Measurements from ENCODE around the gene PDK4. TPM values are rescaled to one million over a fixed set of nuclear protein-coding genes. Genes with fewer than 3 reads are reported as not detected.

The PDK4 gene
- total and polyA plus RNA-seq, 2 of the 13 experiments (the other 11 are each of a cell fraction or from before 2014, with no cell fraction given) = 0.04 TPM; not detected in 1

DNA sequence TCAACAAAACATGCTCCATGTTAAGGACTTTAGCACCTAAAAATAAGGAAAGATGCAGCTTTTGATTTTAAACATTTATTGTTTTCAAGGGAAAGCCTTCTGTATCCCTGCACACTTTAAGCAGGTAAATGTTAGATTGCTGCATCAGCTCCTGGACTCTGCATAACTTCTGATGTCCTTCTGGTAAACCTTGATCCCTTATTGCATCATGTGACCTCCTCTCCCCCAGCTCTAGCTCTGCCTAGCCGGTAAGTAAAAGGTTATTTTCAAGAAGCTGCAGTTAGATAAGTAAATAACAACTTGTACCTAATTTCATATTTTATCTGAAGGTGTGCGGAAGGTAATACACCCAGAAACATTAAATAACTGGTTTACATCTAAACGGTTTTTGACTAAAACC, 37.5 kb downstream of the PDK4 start:
- H3K27ac ChIP-seq (ENCODE audit: extremely low read length, insufficient read depth, low read length) = no peak overlapping the region
- H3K79me2 ChIP-seq (ENCODE audit: insufficient read depth, low read length) = no peaks in the 10 kb centered on the region
- H3K4me1 ChIP-seq (ENCODE audit: insufficient read depth, low read length) = no peaks in the 10 kb centered on the region
- no peak overlapping the region for H3K4me2 ChIP-seq (ENCODE audit: low read depth, low read length)
- H2AFZ ChIP-seq (ENCODE audit: low read length) = no peak overlapping the region
- in situ Hi-C loops (cut with HindIII; ENCODE audit: extremely low pct_ligation_motif_present, low pct_unique_long_range_greater_than_20kb) (no loop called here), intact Hi-C loops (cut with micrococcal nuclease; ENCODE audit: unreplicated experiment) (no loop called here)
- no peak for FAIRE-seq
- H3K4me3 ChIP-seq (replicated peaks in 1 of 3; ENCODE audit: insufficient read depth in 1 of 3, low read depth in 2 of 3, low read length in 3 of 3) = no peak overlapping the region
- peaks cover 0 to 4% of the 10 kb centered on the region in 2 experiments; a peak in 2 of 5 replicates for H3K27me3 ChIP-seq (ENCODE audit: control insufficient read depth in 1 of 2, insufficient read depth in 2 of 2, low read length in 2 of 2)
- CTCF ChIA-PET (ENCODE audit: low intra/inter-chr PET ratio, low total read pairs) = no interaction called here
- no peaks in the 10 kb centered on the region for H3K9me3 ChIP-seq (ENCODE audit: low read length)
- H4K20me1 ChIP-seq (ENCODE audit: insufficient read depth, low read length) = no peaks in the 10 kb centered on the region
- no TSS peak for BruUV-seq (replicated peaks)
- no peak for TF ChIP-seq JARID2 (CRISPR knock-in tag; IDR thresholded peaks at IDR 0.05; ENCODE audit: insufficient replicate concordance)
- TF ChIP-seq, protein P1, sequence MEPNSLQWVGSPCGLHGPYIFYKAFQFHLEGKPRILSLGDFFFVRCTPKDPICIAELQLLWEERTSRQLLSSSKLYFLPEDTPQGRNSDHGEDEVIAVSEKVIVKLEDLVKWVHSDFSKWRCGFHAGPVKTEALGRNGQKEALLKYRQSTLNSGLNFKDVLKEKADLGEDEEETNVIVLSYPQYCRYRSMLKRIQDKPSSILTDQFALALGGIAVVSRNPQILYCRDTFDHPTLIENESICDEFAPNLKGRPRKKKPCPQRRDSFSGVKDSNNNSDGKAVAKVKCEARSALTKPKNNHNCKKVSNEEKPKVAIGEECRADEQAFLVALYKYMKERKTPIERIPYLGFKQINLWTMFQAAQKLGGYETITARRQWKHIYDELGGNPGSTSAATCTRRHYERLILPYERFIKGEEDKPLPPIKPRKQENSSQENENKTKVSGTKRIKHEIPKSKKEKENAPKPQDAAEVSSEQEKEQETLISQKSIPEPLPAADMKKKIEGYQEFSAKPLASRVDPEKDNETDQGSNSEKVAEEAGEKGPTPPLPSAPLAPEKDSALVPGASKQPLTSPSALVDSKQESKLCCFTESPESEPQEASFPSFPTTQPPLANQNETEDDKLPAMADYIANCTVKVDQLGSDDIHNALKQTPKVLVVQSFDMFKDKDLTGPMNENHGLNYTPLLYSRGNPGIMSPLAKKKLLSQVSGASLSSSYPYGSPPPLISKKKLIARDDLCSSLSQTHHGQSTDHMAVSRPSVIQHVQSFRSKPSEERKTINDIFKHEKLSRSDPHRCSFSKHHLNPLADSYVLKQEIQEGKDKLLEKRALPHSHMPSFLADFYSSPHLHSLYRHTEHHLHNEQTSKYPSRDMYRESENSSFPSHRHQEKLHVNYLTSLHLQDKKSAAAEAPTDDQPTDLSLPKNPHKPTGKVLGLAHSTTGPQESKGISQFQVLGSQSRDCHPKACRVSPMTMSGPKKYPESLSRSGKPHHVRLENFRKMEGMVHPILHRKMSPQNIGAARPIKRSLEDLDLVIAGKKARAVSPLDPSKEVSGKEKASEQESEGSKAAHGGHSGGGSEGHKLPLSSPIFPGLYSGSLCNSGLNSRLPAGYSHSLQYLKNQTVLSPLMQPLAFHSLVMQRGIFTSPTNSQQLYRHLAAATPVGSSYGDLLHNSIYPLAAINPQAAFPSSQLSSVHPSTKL (CRISPR knock-in tag; IDR thresholded peaks at IDR 0.05) = 0 out of 2 replicates have a peak, but pooled peaks have one; percentile 17
- TF ChIP-seq, protein P2, sequence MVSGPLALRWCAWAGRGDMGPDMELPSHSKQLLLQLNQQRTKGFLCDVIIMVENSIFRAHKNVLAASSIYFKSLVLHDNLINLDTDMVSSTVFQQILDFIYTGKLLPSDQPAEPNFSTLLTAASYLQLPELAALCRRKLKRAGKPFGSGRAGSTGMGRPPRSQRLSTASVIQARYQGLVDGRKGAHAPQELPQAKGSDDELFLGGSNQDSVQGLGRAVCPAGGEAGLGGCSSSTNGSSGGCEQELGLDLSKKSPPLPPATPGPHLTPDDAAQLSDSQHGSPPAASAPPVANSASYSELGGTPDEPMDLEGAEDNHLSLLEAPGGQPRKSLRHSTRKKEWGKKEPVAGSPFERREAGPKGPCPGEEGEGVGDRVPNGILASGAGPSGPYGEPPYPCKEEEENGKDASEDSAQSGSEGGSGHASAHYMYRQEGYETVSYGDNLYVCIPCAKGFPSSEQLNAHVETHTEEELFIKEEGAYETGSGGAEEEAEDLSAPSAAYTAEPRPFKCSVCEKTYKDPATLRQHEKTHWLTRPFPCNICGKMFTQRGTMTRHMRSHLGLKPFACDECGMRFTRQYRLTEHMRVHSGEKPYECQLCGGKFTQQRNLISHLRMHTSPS (CRISPR knock-in tag; IDR thresholded peaks at IDR 0.05; ENCODE audit: low read depth) = no peak
- TF ChIP-seq RARA (CRISPR knock-in tag; IDR thresholded peaks at IDR 0.05) = peak; percentile 36; the same call in 1 of the 2 replicates
- peak; percentile 15; the same call in 1 of the 2 replicates for TF ChIP-seq HNF4A (CRISPR knock-in tag; IDR thresholded peaks at IDR 0.05)
- TF ChIP-seq CEBPB (IDR thresholded peaks at IDR 0.05; ENCODE audit: borderline replicate concordance, low read depth, low read length) = peak; percentile 60; the same call in 1 of the 2 replicates
- TF ChIP-seq YY1 (IDR thresholded peaks at IDR 0.05; ENCODE audit: insufficient read depth, insufficient replicate concordance, low read depth, low read length) = no peak
- peak; percentile 40 for TF ChIP-seq CEBPG (CRISPR knock-in tag; IDR thresholded peaks at IDR 0.05)
- TF ChIP-seq, protein P3, sequence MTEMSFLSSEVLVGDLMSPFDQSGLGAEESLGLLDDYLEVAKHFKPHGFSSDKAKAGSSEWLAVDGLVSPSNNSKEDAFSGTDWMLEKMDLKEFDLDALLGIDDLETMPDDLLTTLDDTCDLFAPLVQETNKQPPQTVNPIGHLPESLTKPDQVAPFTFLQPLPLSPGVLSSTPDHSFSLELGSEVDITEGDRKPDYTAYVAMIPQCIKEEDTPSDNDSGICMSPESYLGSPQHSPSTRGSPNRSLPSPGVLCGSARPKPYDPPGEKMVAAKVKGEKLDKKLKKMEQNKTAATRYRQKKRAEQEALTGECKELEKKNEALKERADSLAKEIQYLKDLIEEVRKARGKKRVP (CRISPR knock-in tag; IDR thresholded peaks at IDR 0.05) = peak in 1 of 2 experiments; percentile 75; a peak in 2 of 4 replicates
- no peak for TF ChIP-seq ZNF644 (CRISPR knock-in tag; IDR thresholded peaks at IDR 0.05; ENCODE audit: low read depth)
- no peak for DNase-seq (ENCODE audit: low spot score)
- no peak; the same call in 2 of the 3 replicates for ATAC-seq
- 4% methylated on average over 3 of the region's 3 CpGs for WGBS (ENCODE audit: low lambda C conversion rate)
- no peak overlapping the region for H3K9ac ChIP-seq (ENCODE audit: insufficient read depth, low read depth, low read length)
- no peaks in the 10 kb centered on the region for H3K36me3 ChIP-seq (replicated peaks in 1 of 2; ENCODE audit: control insufficient read depth in 1 of 2, insufficient read depth in 2 of 2, low read length in 2 of 2)
- POLR2A ChIA-PET = no interaction called here
